A673 (cell line): Measurements from ENCODE around the gene ALG8.
"Not testable (repeated sequence)": the region's sequence is repeated elsewhere in the genome, so short reads cannot be mapped to it uniquely, and the experiment has no call there.

Source experiments
- CTCF ChIP-seq: fragments of 300-800, 200-600 bp; sonication (generic); conservative IDR thresholded peaks from 2 replicates; pipeline ENCODE4 v1.5.1; 2017; ENCODE audit warnings: low read depth, mild to moderate bottlenecking, antibody characterized with exemption, low read length, moderate library complexity, mixed read lengths
- EZH2 ChIP-seq: fragments of 200-600 bp; sonication (generic); IDR thresholded peaks from 2 replicates; pipeline ENCODE4 v1.6.1; 2017; ENCODE audit warnings: borderline replicate concordance, low read depth, mild to moderate bottlenecking, mixed read lengths, antibody characterized with exemption, low read length; ENCODE audit not compliant: poor library complexity, severe bottlenecking

- not testable (repeated sequence) for TF ChIP-seq CTCF, EZH2
These were observed 54.9 kb downstream of the ALG8 start for GRCh38 chr11:78084506-78084905.
